Tongue (tissue), 2 donors: ENCODE results near the gene AHNAK2. TPM values are rescaled to one million over a fixed set of nuclear protein-coding genes. Genes with fewer than 3 reads are reported as not detected.
"Not testable (repeated sequence)": the region's sequence is repeated elsewhere in the genome, so short reads cannot be mapped to it uniquely, and the experiment has no call there.

ENCODE experiments used
- DNase-seq: peaks from one replicate; pipeline ENCODE4 v3.0.0-alpha.2; 2015
- total RNA-seq: library from RNA; depleted of rRNA; stranded (reverse); fragments of >200 nt; gene quantifications from one replicate; pipeline ENCODE4 v1.2.3, GENCODE V29; 2014

Gene AHNAK2
- total RNA-seq, 1 donor from 2014 or later: 51.0 TPM

- no peak for DNase-seq
These were observed 52.1 kb downstream of the AHNAK2 start for GRCh38 chr14:104925855-104926609.

GRCh38 chr14:104925214-104925854, 52.8 kb downstream of the AHNAK2 start:
- DNase-seq: no peak

GRCh38 chr14:104924421-104925213, 53.6 kb downstream of the AHNAK2 start, which contains the start of gene PLD4:
Gene PLD4, plus strand, starts transcription at chr14:104924879. Its CDS starts 2,262 bp downstream, at chr14:104927141.
- no peak for DNase-seq

GRCh38 chr14:104923640-104924420, 54.3 kb downstream of the AHNAK2 start:
- no peak for DNase-seq

GRCh38 chr14:104919993-104920315, 58.2 kb downstream of the AHNAK2 start:
- no peak for DNase-seq

GRCh38 chr14:104919152-104919992, 58.8 kb downstream of the AHNAK2 start:
- not testable (repeated sequence) for DNase-seq

GRCh38 chr14:104917993-104918392, 60.2 kb downstream of the AHNAK2 start:
- DNase-seq: no peak

GRCh38 chr14:104917116-104917515, 61.1 kb downstream of the AHNAK2 start:
- DNase-seq: no peak

- peak; percentile 69 for DNase-seq
These were observed 64.7 kb downstream of the AHNAK2 start for GRCh38 chr14:104913435-104913834.

GRCh38 chr14:104912053-104912452, 66.1 kb downstream of the AHNAK2 start:
- DNase-seq: no peak

GRCh38 chr14:104908303-104908702, 69.9 kb downstream of the AHNAK2 start:
- DNase-seq: no peak

- not testable (repeated sequence) for DNase-seq
These were observed 72.6 kb downstream of the AHNAK2 start for GRCh38 chr14:104905579-104905933.

- DNase-seq: not testable (repeated sequence)
These were observed 73.3 kb downstream of the AHNAK2 start for GRCh38 chr14:104904650-104905578.

GRCh38 chr14:104903990-104904389, 74.2 kb downstream of the AHNAK2 start:
- DNase-seq: no peak

- no peak for DNase-seq
These were observed 77.3 kb downstream of the AHNAK2 start for GRCh38 chr14:104900639-104901512.

GRCh38 chr14:104899781-104900180, 78.4 kb downstream of the AHNAK2 start:
- DNase-seq: no peak

- peak; percentile 14 for DNase-seq
These were observed 79.2 kb downstream of the AHNAK2 start for GRCh38 chr14:104898870-104899510.

- DNase-seq: no peak
These were observed 80.0 kb downstream of the AHNAK2 start for GRCh38 chr14:104898195-104898558.
